Measurements from ENCODE around the gene GMPPA. TPM values are rescaled to one million over a fixed set of nuclear protein-coding genes. Genes with fewer than 3 reads are reported as not detected.

The GMPPA gene
- total RNA-seq, 1 experiment from 2014 or later = 32.0 TPM

DNA sequence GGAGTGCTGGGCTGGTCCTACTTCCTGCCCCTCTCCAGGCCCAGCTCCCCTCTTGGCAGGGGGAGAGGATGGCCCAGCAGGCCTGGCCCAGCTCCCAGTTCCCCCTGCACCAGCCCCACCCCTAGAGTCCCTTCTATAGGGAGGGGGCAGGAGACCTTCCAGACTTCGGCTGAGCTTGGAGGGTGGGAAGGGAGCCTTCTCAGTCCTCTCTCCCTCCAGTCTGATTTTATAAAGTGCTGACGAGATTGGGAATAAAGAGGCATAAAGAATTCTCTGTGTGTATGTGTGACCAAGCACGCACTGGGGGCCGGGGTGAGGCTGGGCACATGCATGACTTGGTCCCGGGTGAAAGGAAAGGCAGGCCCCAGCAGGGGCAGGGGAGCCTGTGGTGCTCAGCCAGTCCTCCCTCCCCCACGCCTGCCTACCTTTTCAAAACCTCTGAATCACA lies 39.8 kb downstream of the GMPPA start:
- Histone ChIP-seq H3K4me1 (ENCODE audit: insufficient read depth, low read length) (peaks cover 8% of the 10 kb centered on the region; the same call in 1 of the 2 replicates), H3K23me2 (ENCODE audit: insufficient read length, low read depth, low read length, poor library complexity, severe bottlenecking) (peaks cover 9% of the 10 kb centered on the region), H3K79me2 (ENCODE audit: insufficient read depth, low read length) (no peaks in the 10 kb centered on the region), H2BK120ac (ENCODE audit: low read depth, low read length, poor library complexity, severe bottlenecking) (no peak overlapping the region), H3T11ph (ENCODE audit: low read length) (no peak overlapping the region), H3K9me3 (ENCODE audit: control insufficient read depth, low read depth, low read length) (no peaks in the 10 kb centered on the region), H4K8ac (replicated peaks; ENCODE audit: insufficient read length, low read depth, low read length) (no peak overlapping the region), H3K23ac (ENCODE audit: insufficient read length, low read depth, low read length) (no peak overlapping the region), H3K18ac (ENCODE audit: insufficient read length, low read depth, low read length) (no peak overlapping the region), H3K27me3 (ENCODE audit: insufficient read depth, low read length) (no peaks in the 10 kb centered on the region), H3K4ac (ENCODE audit: low read depth, low read length) (no peak overlapping the region), H3K14ac (ENCODE audit: insufficient read depth, low read length) (no peak overlapping the region; the same call in 1 of the 2 replicates), H2AFZ (ENCODE audit: low read length) (no peak overlapping the region), H4K91ac (ENCODE audit: insufficient read length, low read depth, low read length) (no peak overlapping the region), H2AK5ac (ENCODE audit: insufficient read length, low read length) (no peak overlapping the region), H2BK15ac (ENCODE audit: low read depth, low read length) (no peak overlapping the region), H3K4me2 (ENCODE audit: insufficient read depth, insufficient read length, low read length) (no peak overlapping the region), H2BK20ac (ENCODE audit: low read depth, low read length, poor library complexity, severe bottlenecking) (no peak overlapping the region), H3K79me1 (ENCODE audit: insufficient read depth, low read depth, low read length, poor library complexity, severe bottlenecking) (no peaks in the 10 kb centered on the region), H3K9ac (ENCODE audit: extremely low read depth, insufficient read length, low read length) (no peak overlapping the region), H4K5ac (ENCODE audit: insufficient read length, low read depth, low read length) (no peak overlapping the region), H3K56ac (ENCODE audit: insufficient read length, low read depth, low read length) (no peak overlapping the region), H2BK12ac (ENCODE audit: insufficient read length, low read depth, low read length) (no peak overlapping the region), H2BK5ac (ENCODE audit: insufficient read length, low read length) (no peak overlapping the region), H4K20me1 (ENCODE audit: control insufficient read depth, insufficient read depth, insufficient read length) (no peaks in the 10 kb centered on the region), H3K27ac (ENCODE audit: insufficient read length, low read depth, low read length) (no peak overlapping the region)
- Mint-ChIP-seq H3K27ac (peak overlapping the region in 1 of 3 experiments; percentile 92; a peak in 2 of 7 replicates), H3K4me1 (peaks cover 34 to 39% of the 10 kb centered on the region in 2 experiments), H3K36me3 (ENCODE audit: insufficient read depth in 1 of 3, low read depth in 3 of 3) (peaks cover 14 to 28% (median 21%) of the 10 kb centered on the region in 3 experiments), H3K9me3 (peaks cover 0 to 1% of the 10 kb centered on the region in 2 experiments; a peak in 3 of 5 replicates), H3K27me3 (ENCODE audit: low read depth) (peaks cover 3% of the 10 kb centered on the region), H3K4me3 (no peak overlapping the region)
- TF ChIP-seq CTCF (conservative IDR thresholded peaks at IDR 0.05) = no peak
- no peak for DNase-seq
- no CpG with 5 or more reads among the region's 6 CpGs for WGBS (ENCODE audit: extremely low coverage, insufficient read length, low lambda C conversion rate)
